Measurements from ENCODE around the gene SH3PXD2A.

DNA sequence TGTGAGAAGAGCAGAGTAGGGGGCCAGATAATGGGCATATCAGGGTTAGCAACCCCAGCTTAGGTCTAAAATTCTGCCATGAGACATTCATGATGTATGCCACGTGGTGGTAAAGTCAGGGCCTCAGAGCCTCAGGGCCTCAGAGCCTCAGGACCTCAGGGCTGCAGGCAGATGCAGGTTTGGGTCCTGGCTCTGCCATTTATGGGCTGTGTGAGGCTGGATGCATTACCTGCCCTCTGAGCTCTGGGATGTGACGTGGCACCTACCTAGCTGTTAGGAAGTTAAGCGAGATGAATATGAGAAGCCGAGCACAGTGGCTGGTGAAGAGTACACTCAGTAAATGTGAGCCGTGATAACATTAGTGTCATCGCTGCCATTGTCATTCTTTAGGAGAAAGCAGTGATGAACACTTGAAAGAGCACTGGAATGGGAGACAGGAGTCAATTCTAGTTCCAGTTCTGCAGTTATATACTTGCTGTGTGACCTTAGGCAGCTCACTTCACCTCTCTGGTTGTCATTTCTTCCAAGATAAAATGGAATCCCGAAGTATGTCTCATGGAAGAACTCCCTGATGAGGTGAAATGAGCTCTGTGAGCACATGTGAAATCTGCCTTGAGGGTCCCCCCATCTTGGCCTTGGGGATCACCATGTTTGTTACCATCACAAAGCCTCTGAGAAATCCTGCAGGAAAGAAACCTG is 127.2 kb downstream of the SH3PXD2A start:
- TF ChIP-seq POLR2AphosphoS5 (IDR thresholded peaks at IDR 0.05; ENCODE audit: insufficient read depth in 1 of 2, low read depth in 1 of 2), result no peak
- TF ChIP-seq, protein P1, sequence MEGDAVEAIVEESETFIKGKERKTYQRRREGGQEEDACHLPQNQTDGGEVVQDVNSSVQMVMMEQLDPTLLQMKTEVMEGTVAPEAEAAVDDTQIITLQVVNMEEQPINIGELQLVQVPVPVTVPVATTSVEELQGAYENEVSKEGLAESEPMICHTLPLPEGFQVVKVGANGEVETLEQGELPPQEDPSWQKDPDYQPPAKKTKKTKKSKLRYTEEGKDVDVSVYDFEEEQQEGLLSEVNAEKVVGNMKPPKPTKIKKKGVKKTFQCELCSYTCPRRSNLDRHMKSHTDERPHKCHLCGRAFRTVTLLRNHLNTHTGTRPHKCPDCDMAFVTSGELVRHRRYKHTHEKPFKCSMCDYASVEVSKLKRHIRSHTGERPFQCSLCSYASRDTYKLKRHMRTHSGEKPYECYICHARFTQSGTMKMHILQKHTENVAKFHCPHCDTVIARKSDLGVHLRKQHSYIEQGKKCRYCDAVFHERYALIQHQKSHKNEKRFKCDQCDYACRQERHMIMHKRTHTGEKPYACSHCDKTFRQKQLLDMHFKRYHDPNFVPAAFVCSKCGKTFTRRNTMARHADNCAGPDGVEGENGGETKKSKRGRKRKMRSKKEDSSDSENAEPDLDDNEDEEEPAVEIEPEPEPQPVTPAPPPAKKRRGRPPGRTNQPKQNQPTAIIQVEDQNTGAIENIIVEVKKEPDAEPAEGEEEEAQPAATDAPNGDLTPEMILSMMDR (IDR thresholded peaks at IDR 0.05), result no peak
